ENCODE results near the gene RAMP1. TPM values are rescaled to one million over a fixed set of nuclear protein-coding genes. Genes with fewer than 3 reads are reported as not detected.

Gene RAMP1
- total and polyA plus RNA-seq, 2 of the 4 experiments (the other 2 are of a cell fraction), result 15.8 to 77.1 TPM

DNA sequence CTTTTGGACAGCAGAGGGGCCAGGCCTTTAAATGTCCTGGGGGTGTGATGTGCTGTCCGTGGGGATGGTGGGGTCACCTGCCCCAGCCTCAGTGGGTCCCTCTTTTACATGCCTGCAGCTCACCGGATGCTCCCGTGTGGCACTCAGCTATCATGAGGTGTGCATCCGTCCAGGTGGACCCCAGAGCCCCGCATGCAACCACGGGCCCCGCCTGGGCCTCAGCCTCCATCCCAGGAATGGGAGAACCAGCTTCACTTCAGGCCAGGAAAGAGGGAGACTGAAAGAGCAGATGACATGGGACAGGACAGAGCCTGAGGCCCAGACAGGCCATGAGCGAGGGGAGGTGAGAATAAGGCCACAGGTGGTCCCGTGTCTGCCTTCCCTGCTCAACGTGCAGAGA, 37.5 kb downstream of the RAMP1 start:
- CTCF ChIA-PET, result no interaction called here
- Histone ChIP-seq H3K9me3 (ENCODE audit: control insufficient read depth, insufficient read depth, low read length) (no peaks in the 10 kb centered on the region), H3K18ac (ENCODE audit: low read depth, low read length) (no peak overlapping the region), H3K14ac (replicated peaks; ENCODE audit: low read depth, low read length) (no peak overlapping the region), H3K79me1 (ENCODE audit: low read depth in 1 of 2, low read length in 2 of 2) (no peaks in the 10 kb centered on the region), H2BK20ac (ENCODE audit: low read depth, low read length) (no peak overlapping the region), H3K27ac (ENCODE audit: insufficient read depth, low read length) (no peak overlapping the region), H2AK9ac (replicated peaks; ENCODE audit: low read depth, low read length, poor library complexity) (peak overlapping the region; percentile 83), H3K27me3 (ENCODE audit: control insufficient read depth, insufficient read depth, low read length) (no peaks in the 10 kb centered on the region), H3K4me1 (ENCODE audit: control insufficient read depth, insufficient read depth, low read length) (peaks cover 18% of the 10 kb centered on the region), H2BK5ac (ENCODE audit: low read depth, low read length, poor library complexity, severe bottlenecking) (no peak overlapping the region), H2BK15ac (ENCODE audit: low read depth, low read length) (no peak overlapping the region), H3K4me2 (ENCODE audit: low read depth, low read length) (no peak overlapping the region), H4K91ac (ENCODE audit: insufficient read depth, low read depth, low read length) (no peak overlapping the region), H3K9me1 (ENCODE audit: insufficient read depth, low read length) (peaks cover 4% of the 10 kb centered on the region; the same call in 1 of the 2 replicates), H4K20me1 (ENCODE audit: insufficient read depth, low read length) (no peaks in the 10 kb centered on the region), H3K4ac (ENCODE audit: low read depth, low read length) (0 out of 2 replicates have a peak overlapping the region, but pooled peaks have one; percentile 68), H4K5ac (ENCODE audit: low read depth, low read length) (no peak overlapping the region), H3K23ac (ENCODE audit: low read depth, low read length) (no peak overlapping the region), H2BK120ac (ENCODE audit: low read depth, low read length) (peak overlapping the region; percentile 21; the same call in 1 of the 2 replicates), H3K36me3 (ENCODE audit: control insufficient read depth, insufficient read depth, low read length) (no peaks in the 10 kb centered on the region), H3K4me3 (ENCODE audit: insufficient read depth, low read depth, low read length) (no peak overlapping the region), H3K56ac (ENCODE audit: extremely low read depth, insufficient read depth, low read length) (no peak overlapping the region), H3K9ac (ENCODE audit: low read depth, low read length) (no peak overlapping the region), H2AFZ (replicated peaks; ENCODE audit: low read length, poor library complexity) (peak overlapping the region; percentile 26), H2AK5ac (ENCODE audit: low read depth, low read length) (peak overlapping the region; percentile 56; the same call in 1 of the 2 replicates), H4K8ac (ENCODE audit: low read depth in 2 of 2, low read length in 2 of 2) (no peak overlapping the region)
- BruUV-seq (replicated peaks), result no TSS peak
- 92% methylated on average over 9 of the region's 10 CpGs; no CpG with 5 or more reads in 1 of the 2 experiments for WGBS, 2 experiments (ENCODE audit: extremely low coverage in 2 of 2, insufficient read length in 1 of 2)
- no peak for ATAC-seq (ENCODE audit: low read depth)
- in situ Hi-C loops (cut with MboI; ENCODE audit: low sequenced_read_pairs), result no loop called here
- DNase-seq, result no peak
- POLR2A ChIA-PET (ENCODE audit: unreplicated experiment), result no interaction called here
- no peak for TF ChIP-seq RFX5 (IDR thresholded peaks at IDR 0.05; ENCODE audit: low read depth, low read length)
- TF ChIP-seq FOS (IDR thresholded peaks at IDR 0.05; ENCODE audit: low read depth, low read length), result no peak
- TF ChIP-seq SMC3 (IDR thresholded peaks at IDR 0.05; ENCODE audit: low read depth, low read length), result no peak
- TF ChIP-seq NFE2L2 (IDR thresholded peaks at IDR 0.05; ENCODE audit: low read depth, low read length), result no peak
- no peak for TF ChIP-seq RCOR1 (IDR thresholded peaks at IDR 0.05; ENCODE audit: insufficient replicate concordance, low read length)
- no peak for TF ChIP-seq BHLHE40 (IDR thresholded peaks at IDR 0.05; ENCODE audit: low read depth, low read length)
- TF ChIP-seq MXI1 (IDR thresholded peaks at IDR 0.05; ENCODE audit: borderline replicate concordance, low read depth, low read length), result no peak
- no peak for TF ChIP-seq CEBPB (IDR thresholded peaks at IDR 0.05; ENCODE audit: low read depth, low read length)
- TF ChIP-seq POLR2A (IDR thresholded peaks at IDR 0.05; ENCODE audit: low read depth, low read length), result no peak
- TF ChIP-seq, protein P1, sequence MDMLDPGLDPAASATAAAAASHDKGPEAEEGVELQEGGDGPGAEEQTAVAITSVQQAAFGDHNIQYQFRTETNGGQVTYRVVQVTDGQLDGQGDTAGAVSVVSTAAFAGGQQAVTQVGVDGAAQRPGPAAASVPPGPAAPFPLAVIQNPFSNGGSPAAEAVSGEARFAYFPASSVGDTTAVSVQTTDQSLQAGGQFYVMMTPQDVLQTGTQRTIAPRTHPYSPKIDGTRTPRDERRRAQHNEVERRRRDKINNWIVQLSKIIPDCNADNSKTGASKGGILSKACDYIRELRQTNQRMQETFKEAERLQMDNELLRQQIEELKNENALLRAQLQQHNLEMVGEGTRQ (IDR thresholded peaks at IDR 0.05; ENCODE audit: low read depth, low read length), result no peak
- TF ChIP-seq, protein P2, sequence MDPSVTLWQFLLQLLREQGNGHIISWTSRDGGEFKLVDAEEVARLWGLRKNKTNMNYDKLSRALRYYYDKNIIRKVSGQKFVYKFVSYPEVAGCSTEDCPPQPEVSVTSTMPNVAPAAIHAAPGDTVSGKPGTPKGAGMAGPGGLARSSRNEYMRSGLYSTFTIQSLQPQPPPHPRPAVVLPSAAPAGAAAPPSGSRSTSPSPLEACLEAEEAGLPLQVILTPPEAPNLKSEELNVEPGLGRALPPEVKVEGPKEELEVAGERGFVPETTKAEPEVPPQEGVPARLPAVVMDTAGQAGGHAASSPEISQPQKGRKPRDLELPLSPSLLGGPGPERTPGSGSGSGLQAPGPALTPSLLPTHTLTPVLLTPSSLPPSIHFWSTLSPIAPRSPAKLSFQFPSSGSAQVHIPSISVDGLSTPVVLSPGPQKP (IDR thresholded peaks at IDR 0.05; ENCODE audit: borderline replicate concordance, low read depth, low read length), result no peak
- no peak for TF ChIP-seq MAZ (IDR thresholded peaks at IDR 0.05; ENCODE audit: borderline replicate concordance, low read depth, low read length)
- intact Hi-C loops (cut with micrococcal nuclease), result no loop called here
- dilution Hi-C loops (cut with HindIII; ENCODE audit: low sequenced_read_pairs, unreplicated experiment), result no loop called here
